Activated B cell treated with CpG ODN at 0.5 μM for 24 hours (primary cell): ENCODE data around the gene SRPK2. TPM values are rescaled to one million over a fixed set of nuclear protein-coding genes. Genes with fewer than 3 reads are reported as not detected.

ENCODE experiments used
- ATAC-seq: fragments of 200-7000 bp; cut with Tn5 transposase; one replicate; pipeline ENCODE4 v1.10.0; 2021; ENCODE audit warnings: low read depth, mild to moderate bottlenecking, moderate library complexity
- CTCF ChIA-PET: fragments of 350-600 bp; sonication (Branson Sonifier 250); formaldehyde crosslinking; loops from one replicate; lab custom pipeline; 2021; ENCODE audit warnings: antibody characterized with exemption; lab: Charles Lee
- POLR2A ChIA-PET: fragments of 350-600 bp; sonication (Branson Sonifier 250); formaldehyde crosslinking; loops from one replicate; lab custom pipeline; 2021; ENCODE audit warnings: antibody characterized with exemption; lab: Charles Lee
- DNase-seq: peaks from one replicate; pipeline ENCODE4 v3.0.0; 2022
- H3K27ac Mint-ChIP-seq: one replicate; pipeline ENCODE4 v1.8.0; 2020; ENCODE audit warnings: mixed read lengths
- H3K27me3 Mint-ChIP-seq: one replicate; pipeline ENCODE4 v1.8.0; 2021; ENCODE audit warnings: mixed read lengths
- H3K36me3 Mint-ChIP-seq: one replicate; pipeline ENCODE4 v1.8.0; 2021; ENCODE audit warnings: low read depth, mixed read lengths
- H3K4me1 Mint-ChIP-seq: one replicate; pipeline ENCODE4 v1.8.0; 2021; ENCODE audit warnings: mixed read lengths
- H3K4me3 Mint-ChIP-seq: one replicate; pipeline ENCODE4 v1.8.0; 2020; ENCODE audit warnings: mild to moderate bottlenecking, mixed read lengths
- H3K9me3 Mint-ChIP-seq: one replicate; pipeline ENCODE4 v1.8.0; 2020; ENCODE audit warnings: mixed read lengths
- CTCF ChIP-seq: fragments of 200-600 bp; IDR thresholded peaks from one replicate; pipeline ENCODE4 v1.8.0; 2022; ENCODE audit warnings: antibody characterized with exemption, mild to moderate bottlenecking
- intact Hi-C: fragments of 100-400 bp; cut with micrococcal nuclease; formaldehyde crosslinking; loops from one replicate; pipeline ENCODE4 v1.15.1; 2024
- total RNA-seq: library from RNA; stranded (reverse); gene quantifications from 2 replicates; pipeline ENCODE4 v1.2.3, GENCODE V29; 2022

The SRPK2 gene
- total RNA-seq, 1 donor from 2014 or later, result 59.2 TPM

- no peak for TF ChIP-seq CTCF
- ATAC-seq, result no peak
- DNase-seq, result no peak
- no peak overlapping the region for H3K27ac Mint-ChIP-seq
- ChIA-PET CTCF (no interaction called here), POLR2A (interaction anchor here (0.6 kb wide), 1 partner anchor 962 kb away, joined by 4 read pairs; the partner anchor contains the start of gene SYPL1)
- H3K4me3 Mint-ChIP-seq, result no peak overlapping the region
- H3K36me3 Mint-ChIP-seq, result peaks cover 52% of the 10 kb centered on the region
- intact Hi-C loops, result no loop called here
- no peaks in the 10 kb centered on the region for H3K4me1 Mint-ChIP-seq
- H3K9me3 Mint-ChIP-seq, result no peaks in the 10 kb centered on the region
- H3K27me3 Mint-ChIP-seq, result no peaks in the 10 kb centered on the region
Observed at GRCh38 chr7:105149827-105150226, 238.9 kb downstream of the SRPK2 start.

- H3K4me3 Mint-ChIP-seq, result no peak overlapping the region
- no peak overlapping the region for H3K27ac Mint-ChIP-seq
- no peak for DNase-seq
- H3K36me3 Mint-ChIP-seq, result peaks cover 76% of the 10 kb centered on the region
- ChIA-PET CTCF (interaction anchor here (0.6 to 1.5 kb wide), 5 partner anchors 59 to 1986 kb away, joined by 3 to 7 read pairs (median 4); no protein-coding TSS in a partner anchor), POLR2A (interaction anchor here (0.6 kb wide), 1 partner anchor 248 kb away, joined by 5 read pairs; the partner anchor contains the start of gene SRPK2)
- intact Hi-C loops, result loop anchor here (1.0 to 5.0 kb wide), 3 partner anchors 196 to 347 kb away; no protein-coding TSS in a partner anchor
- H3K4me1 Mint-ChIP-seq, result no peaks in the 10 kb centered on the region
- H3K27me3 Mint-ChIP-seq, result no peaks in the 10 kb centered on the region
- TF ChIP-seq CTCF, result no peak
- ATAC-seq, result no peak
- no peaks in the 10 kb centered on the region for H3K9me3 Mint-ChIP-seq
Observed at GRCh38 chr7:105141068-105141467, 247.7 kb downstream of the SRPK2 start.

- POLR2A ChIA-PET, result no interaction called here
- Mint-ChIP-seq H3K27ac (no peak overlapping the region), H3K4me3 (no peak overlapping the region), H3K27me3 (no peaks in the 10 kb centered on the region), H3K9me3 (no peaks in the 10 kb centered on the region), H3K4me1 (no peaks in the 10 kb centered on the region), H3K36me3 (peaks cover 75% of the 10 kb centered on the region)
- ATAC-seq, result no peak
- no peak for TF ChIP-seq CTCF
- DNase-seq, result no peak
- CTCF ChIA-PET, result no interaction called here
- intact Hi-C loops, result no loop called here
Observed at GRCh38 chr7:105139381-105139780, 249.3 kb downstream of the SRPK2 start.

GRCh38 chr7:105137898-105138297 is 250.8 kb downstream of the SRPK2 start:
- H3K9me3 Mint-ChIP-seq, result no peaks in the 10 kb centered on the region
- H3K27me3 Mint-ChIP-seq, result no peaks in the 10 kb centered on the region
- no peak for DNase-seq
- ATAC-seq, result no peak
- CTCF ChIA-PET, result no interaction called here
- H3K36me3 Mint-ChIP-seq, result peaks cover 77% of the 10 kb centered on the region
- no peak overlapping the region for H3K27ac Mint-ChIP-seq
- POLR2A ChIA-PET, result no interaction called here
- no peaks in the 10 kb centered on the region for H3K4me1 Mint-ChIP-seq
- TF ChIP-seq CTCF, result no peak
- no peak overlapping the region for H3K4me3 Mint-ChIP-seq
- intact Hi-C loops, result no loop called here

GRCh38 chr7:105136221-105136620 is 252.5 kb downstream of the SRPK2 start:
- DNase-seq (no peak), ATAC-seq (no peak)
- Mint-ChIP-seq H3K27me3 (no peaks in the 10 kb centered on the region), H3K9me3 (no peaks in the 10 kb centered on the region), H3K27ac (no peak overlapping the region), H3K4me3 (no peak overlapping the region), H3K36me3 (peaks cover 76% of the 10 kb centered on the region), H3K4me1 (no peaks in the 10 kb centered on the region)
- ChIA-PET POLR2A (interaction anchor here (0.5 to 0.7 kb wide), 2 partner anchors 29 to 552 kb away, joined by 3 to 6 read pairs; no protein-coding TSS in a partner anchor), CTCF (no interaction called here)
- no peak for TF ChIP-seq CTCF
- intact Hi-C loops, result no loop called here
